GM12892 (cell line): Measurements from ENCODE around the gene PIGZ.

ENCODE experiments used
- POLR2A ChIP-seq: IDR thresholded peaks from 2 replicates; pipeline ENCODE4 v1.6.1; 2011; ENCODE audit warnings: low read depth, low read length, control low read depth
- TAF1 ChIP-seq: IDR thresholded peaks from 2 replicates; pipeline ENCODE4 v1.6.1; 2011; ENCODE audit warnings: low read depth, mild to moderate bottlenecking, control low read depth, low read length, borderline replicate concordance

DNA sequence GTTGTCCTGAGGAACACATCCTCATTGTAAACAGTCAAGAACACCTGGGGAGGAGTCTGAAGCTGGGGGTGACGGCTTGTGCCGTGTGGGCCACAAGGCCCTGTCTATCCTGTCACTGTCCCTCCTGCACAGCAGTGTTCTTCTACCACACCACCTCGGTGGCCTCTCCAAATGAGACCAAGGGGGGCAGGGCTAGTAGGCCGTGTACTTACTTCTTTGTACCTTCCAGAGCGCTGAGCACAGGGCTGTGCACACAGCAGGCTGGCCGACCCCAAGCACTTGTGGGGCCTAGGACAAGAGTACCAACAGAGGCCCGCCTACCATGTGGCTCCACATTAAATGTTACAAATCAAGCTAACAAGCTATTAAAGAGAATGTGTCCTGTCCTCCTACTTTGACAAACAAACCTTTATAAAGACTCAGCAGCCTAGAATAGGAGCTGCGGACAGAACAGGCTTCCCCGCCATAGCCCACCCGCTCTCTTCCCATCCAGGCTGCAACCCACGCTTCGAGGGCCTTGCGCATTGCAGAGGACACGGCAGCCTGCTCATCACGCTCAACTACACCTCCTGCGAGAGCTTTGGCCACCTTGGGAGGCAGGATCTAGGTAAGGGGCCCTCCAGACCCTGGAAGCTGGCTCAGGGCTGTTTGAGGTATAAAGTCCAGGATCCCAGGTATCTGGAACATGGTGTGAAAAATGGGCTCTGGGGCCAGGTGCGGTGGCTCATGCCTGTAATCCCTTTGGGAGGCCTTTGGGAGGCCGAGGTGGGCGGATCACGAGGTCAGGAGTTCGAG, 30.5 kb upstream of the PIGZ start:
- TF ChIP-seq TAF1 (no peak), POLR2A (no peak)
